Kidney epithelial cell (primary cell): ENCODE measurements around the gene PRDM12. TPM values are rescaled to one million over a fixed set of nuclear protein-coding genes. Genes with fewer than 3 reads are reported as not detected.

Experiments
- DNase-seq: peaks from one replicate; pipeline ENCODE4 v3.0.0-alpha.2; 2010; ENCODE audit warnings: low read depth
- H3K27me3 ChIP-seq: 2 replicates; pipeline ENCODE4 v1.6.0; 2011; ENCODE audit warnings: low read length; ENCODE audit not compliant: control insufficient read depth, insufficient read depth
- H3K36me3 ChIP-seq: 2 replicates; pipeline ENCODE4 v1.5.1; 2011; ENCODE audit warnings: low read length; ENCODE audit not compliant: control insufficient read depth, insufficient read depth
- H3K4me3 ChIP-seq: 2 replicates; pipeline ENCODE4 v1.5.1; 2011; ENCODE audit warnings: low read depth, mild to moderate bottlenecking, control low read depth, low read length
- CTCF ChIP-seq: IDR thresholded peaks from 2 replicates; pipeline ENCODE4 v1.5.1; 2011; ENCODE audit warnings: mild to moderate bottlenecking, moderate library complexity, low read length, control low read depth, inconsistent platforms; ENCODE audit not compliant: insufficient read depth, poor library complexity, severe bottlenecking
- total RNA-seq: library from RNA; depleted of rRNA; stranded (reverse); fragments of >200 nt; gene quantifications from 2 replicates; pipeline ENCODE4 v1.2.3, GENCODE V29; 2015

The PRDM12 gene
- total RNA-seq, 1 donor from 2014 or later = 0.13 TPM

- TF ChIP-seq CTCF = no peak
- H3K27me3 ChIP-seq = no peaks in the 10 kb centered on the region
- no peak for DNase-seq
- H3K36me3 ChIP-seq = peaks cover 3% of the 10 kb centered on the region
- no peak overlapping the region for H3K4me3 ChIP-seq
Measured at GRCh38 chr9:130631331-130632080, 32.9 kb upstream of the PRDM12 start.

- no peak for DNase-seq
- no peak for TF ChIP-seq CTCF
- Histone ChIP-seq H3K36me3 (peaks cover 4% of the 10 kb centered on the region), H3K27me3 (no peaks in the 10 kb centered on the region), H3K4me3 (no peak overlapping the region)
Measured at GRCh38 chr9:130632081-130632710, 32.2 kb upstream of the PRDM12 start.

- TF ChIP-seq CTCF = no peak
- Histone ChIP-seq H3K4me3 (no peak overlapping the region), H3K27me3 (no peaks in the 10 kb centered on the region), H3K36me3 (peaks cover 4% of the 10 kb centered on the region)
- DNase-seq = no peak
Measured at GRCh38 chr9:130632841-130633240, 31.6 kb upstream of the PRDM12 start.

- peaks cover 4% of the 10 kb centered on the region for H3K36me3 ChIP-seq
- DNase-seq = no peak
Measured at GRCh38 chr9:130633336-130634190, 30.8 kb upstream of the PRDM12 start.

GRCh38 chr9:130634191-130634768, 30.1 kb upstream of the PRDM12 start:
- H3K27me3 ChIP-seq = no peaks in the 10 kb centered on the region
- H3K36me3 ChIP-seq = peaks cover 4% of the 10 kb centered on the region
- H3K4me3 ChIP-seq = no peak overlapping the region
- no peak for DNase-seq
- no peak for TF ChIP-seq CTCF

More at GRCh38 chr9:130633336-130634190, 30.8 kb upstream of the PRDM12 start:
- no peak for TF ChIP-seq CTCF
- Histone ChIP-seq H3K4me3 (no peak overlapping the region), H3K27me3 (no peaks in the 10 kb centered on the region)
